BJ (cell line): ENCODE measurements around the gene NUDT3. TPM values are rescaled to one million over a fixed set of nuclear protein-coding genes. Genes with fewer than 3 reads are reported as not detected.

ENCODE experiments used
- CTCF ChIA-PET: fragments of 350-600 bp; formaldehyde crosslinking; extraction: SDS; loops from one replicate; lab custom pipeline; 2021; ENCODE audit warnings: antibody characterized with exemption, inconsistent platforms; lab: Yijun Ruan, JAX
- POLR2A ChIA-PET: fragments of 300-600 bp; sonication (Branson Sonifier 250); formaldehyde crosslinking; extraction: SDS; loops from one replicate; lab custom pipeline; 2021; ENCODE audit warnings: antibody characterized with exemption; lab: Charles Lee
- DNase-seq: peaks from one replicate; pipeline ENCODE4 v3.0.0-alpha.2; 2011; ENCODE audit warnings: low read depth
- H3K27me3 ChIP-seq: 2 replicates; pipeline ENCODE4 v1.6.0; 2011; ENCODE audit warnings: low read length; ENCODE audit not compliant: control insufficient read depth, insufficient read depth
- H3K36me3 ChIP-seq: 2 replicates; pipeline ENCODE4 v1.5.1; 2011; ENCODE audit warnings: low read length; ENCODE audit not compliant: control insufficient read depth, insufficient read depth
- H3K4me3 ChIP-seq: 2 replicates; pipeline ENCODE4 v1.5.1; 2011; ENCODE audit warnings: low read depth, mild to moderate bottlenecking, control low read depth, low read length
- polyA plus RNA-seq: library from polyadenylated mRNA; depleted of rRNA; stranded (reverse); fragments of >200 nt; gene quantifications from 2 replicates; pipeline ENCODE4 v1.2.3, GENCODE V29; 2011
- TF ChIP-seq, protein P1 (sequence below): IDR thresholded peaks from 2 replicates; pipeline ENCODE4 v1.5.1; 2011; ENCODE audit warnings: low read depth, mild to moderate bottlenecking, control low read depth, inconsistent platforms, low read length, moderate library complexity; ENCODE audit not compliant: insufficient read depth

The NUDT3 gene
- polyA plus RNA-seq, 1 experiment = 9.6 TPM

GRCh38 chr6:34301408-34301807 lies 91.1 kb downstream of the NUDT3 start:
- ChIA-PET POLR2A (no interaction called here), CTCF (interaction anchor here (1.1 kb wide), 1 partner anchor 290 kb away, joined by 3 read pairs; no protein-coding TSS in a partner anchor)

GRCh38 chr6:34300332-34300751 lies 92.1 kb downstream of the NUDT3 start:
- no peak overlapping the region for H3K4me3 ChIP-seq
- CTCF ChIA-PET = interaction anchor here (0.7 to 1.1 kb wide), 3 partner anchors 9 to 291 kb away, joined by 3 to 4 read pairs (median 3); no protein-coding TSS in a partner anchor
- H3K36me3 ChIP-seq = no peaks in the 10 kb centered on the region; the same call in 1 of the 2 replicates
- no peaks in the 10 kb centered on the region for H3K27me3 ChIP-seq
- TF ChIP-seq, protein P1, sequence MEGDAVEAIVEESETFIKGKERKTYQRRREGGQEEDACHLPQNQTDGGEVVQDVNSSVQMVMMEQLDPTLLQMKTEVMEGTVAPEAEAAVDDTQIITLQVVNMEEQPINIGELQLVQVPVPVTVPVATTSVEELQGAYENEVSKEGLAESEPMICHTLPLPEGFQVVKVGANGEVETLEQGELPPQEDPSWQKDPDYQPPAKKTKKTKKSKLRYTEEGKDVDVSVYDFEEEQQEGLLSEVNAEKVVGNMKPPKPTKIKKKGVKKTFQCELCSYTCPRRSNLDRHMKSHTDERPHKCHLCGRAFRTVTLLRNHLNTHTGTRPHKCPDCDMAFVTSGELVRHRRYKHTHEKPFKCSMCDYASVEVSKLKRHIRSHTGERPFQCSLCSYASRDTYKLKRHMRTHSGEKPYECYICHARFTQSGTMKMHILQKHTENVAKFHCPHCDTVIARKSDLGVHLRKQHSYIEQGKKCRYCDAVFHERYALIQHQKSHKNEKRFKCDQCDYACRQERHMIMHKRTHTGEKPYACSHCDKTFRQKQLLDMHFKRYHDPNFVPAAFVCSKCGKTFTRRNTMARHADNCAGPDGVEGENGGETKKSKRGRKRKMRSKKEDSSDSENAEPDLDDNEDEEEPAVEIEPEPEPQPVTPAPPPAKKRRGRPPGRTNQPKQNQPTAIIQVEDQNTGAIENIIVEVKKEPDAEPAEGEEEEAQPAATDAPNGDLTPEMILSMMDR = no peak
- POLR2A ChIA-PET = no interaction called here
- DNase-seq = no peak

More at GRCh38 chr6:34301408-34301807, 91.1 kb downstream of the NUDT3 start:
- TF ChIP-seq, protein P1 = no peak
- Histone ChIP-seq H3K4me3 (no peak overlapping the region), H3K27me3 (no peaks in the 10 kb centered on the region), H3K36me3 (no peaks in the 10 kb centered on the region; the same call in 1 of the 2 replicates)
- DNase-seq = no peak

DNA sequence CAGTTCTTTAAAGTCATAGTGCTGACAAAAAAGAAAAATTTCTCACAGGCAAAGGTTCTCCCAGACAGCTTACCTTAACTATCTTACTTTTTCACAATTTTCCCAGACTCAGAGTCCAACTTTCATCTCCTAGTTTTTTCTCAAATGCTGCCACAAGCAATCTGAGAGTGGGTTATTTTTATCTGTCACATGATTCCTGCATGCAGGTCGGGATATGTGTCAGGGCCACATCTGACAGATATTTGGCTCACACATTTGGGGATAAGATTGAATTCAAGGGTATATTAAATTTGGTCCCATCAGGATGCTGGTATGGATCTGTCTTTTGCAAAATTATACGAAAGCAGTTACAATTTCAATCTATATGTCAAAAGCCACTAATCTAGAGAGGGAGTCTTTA lies 93.5 kb downstream of the NUDT3 start:
- Histone ChIP-seq H3K4me3 (no peak overlapping the region), H3K27me3 (no peaks in the 10 kb centered on the region), H3K36me3 (peaks cover under 1% of the 10 kb centered on the region; the same call in 1 of the 2 replicates)
- no peak for DNase-seq
- ChIA-PET POLR2A (no interaction called here), CTCF (no interaction called here)
- TF ChIP-seq, protein P1 = no peak

GRCh38 chr6:34295721-34296120 lies 96.7 kb downstream of the NUDT3 start:
- peaks cover 6% of the 10 kb centered on the region for H3K36me3 ChIP-seq
- H3K4me3 ChIP-seq = no peak overlapping the region
- ChIA-PET CTCF (no interaction called here), POLR2A (no interaction called here)
- no peak for DNase-seq
- no peaks in the 10 kb centered on the region for H3K27me3 ChIP-seq
- TF ChIP-seq, protein P1 = no peak

DNA sequence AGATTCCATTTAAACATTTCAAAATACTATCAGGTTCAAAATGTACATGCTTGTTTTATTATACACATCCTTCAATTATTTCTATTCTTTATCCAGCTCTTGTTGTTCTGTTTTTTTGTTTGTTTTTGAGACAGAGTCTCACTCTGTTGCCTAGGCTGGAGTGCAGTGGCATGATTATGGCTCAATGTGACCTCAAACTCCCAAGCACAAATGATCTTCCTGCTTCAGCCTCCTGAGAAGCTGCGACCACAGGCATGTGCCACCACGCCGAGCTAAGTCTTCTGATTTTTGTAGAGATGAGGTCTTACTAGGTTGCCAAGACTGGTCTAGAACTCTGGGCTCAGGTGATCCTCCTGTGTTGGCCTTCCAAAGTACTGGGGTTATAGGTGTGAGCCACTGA lies 99.5 kb downstream of the NUDT3 start:
- no peaks in the 10 kb centered on the region for H3K27me3 ChIP-seq
- no peak overlapping the region for H3K4me3 ChIP-seq
- H3K36me3 ChIP-seq = peaks cover 6% of the 10 kb centered on the region
- TF ChIP-seq, protein P1 = no peak
- POLR2A ChIA-PET = no interaction called here
- no peak for DNase-seq
- CTCF ChIA-PET = interaction anchor here (1.3 kb wide), 1 partner anchor 44 kb away, joined by 4 read pairs; the partner anchor contains the start of gene SMIM29
